Effector CD4-positive, alpha-beta T cell (primary cell): ENCODE measurements around the gene CLCN2.
A peak's percentile ranks its signal among the peaks of the same experiment; 100 is the strongest.

Source experiments
- DNase-seq: peaks from one replicate; pipeline ENCODE4 v3.0.0-alpha.2; 2020

Gene CLCN2

GRCh38 chr3:184380627-184381260 is 19.3 kb upstream of the CLCN2 start:
- DNase-seq = no peak

GRCh38 chr3:184380185-184380626 is 18.8 kb upstream of the CLCN2 start:
- no peak for DNase-seq

- no peak for DNase-seq
These were observed 18.2 kb upstream of the CLCN2 start, which contains the start of gene CHRD for GRCh38 chr3:184379358-184380184. TSS of gene CHRD (plus strand) at chr3:184380054. CDS start at chr3:184380319, 265 bp downstream.

GRCh38 chr3:184378651-184379357 is 17.4 kb upstream of the CLCN2 start:
- DNase-seq = no peak

GRCh38 chr3:184377882-184378445 is 16.6 kb upstream of the CLCN2 start, which contains the start of gene THPO:
TSS of gene THPO (minus strand) at chr3:184378207. CDS start at chr3:184376259, 1,948 bp downstream.
- no peak for DNase-seq

GRCh38 chr3:184377374-184377773 is 16.0 kb upstream of the CLCN2 start:
- DNase-seq = no peak

GRCh38 chr3:184375747-184376461 is 14.5 kb upstream of the CLCN2 start:
- no peak for DNase-seq

- DNase-seq = no peak
These were observed 12.0 kb upstream of the CLCN2 start for GRCh38 chr3:184373422-184373821.

GRCh38 chr3:184372911-184373310 is 11.5 kb upstream of the CLCN2 start:
- DNase-seq = no peak

GRCh38 chr3:184372296-184372821 is 11.0 kb upstream of the CLCN2 start:
- no peak for DNase-seq

GRCh38 chr3:184371570-184372018 is 10.2 kb upstream of the CLCN2 start:
- peak; percentile 43 for DNase-seq

GRCh38 chr3:184368586-184369183 is 7.3 kb upstream of the CLCN2 start:
- DNase-seq = no peak

- no peak for DNase-seq
These were observed 6.7 kb upstream of the CLCN2 start for GRCh38 chr3:184368116-184368515.

GRCh38 chr3:184366619-184367289 is 5.3 kb upstream of the CLCN2 start:
- no peak for DNase-seq

GRCh38 chr3:184362668-184363546 is 1.5 kb upstream of the CLCN2 start:
- DNase-seq = peak; percentile 87

GRCh38 chr3:184361932-184362667 is 695 bp upstream of the CLCN2 start:
- DNase-seq = peak; percentile 9

- DNase-seq = no peak
These were observed 375 bp downstream of the CLCN2 start for GRCh38 chr3:184360929-184361531.

- no peak for DNase-seq
These were observed 1.1 kb downstream of the CLCN2 start for GRCh38 chr3:184360070-184360928.
